ENCODE measurements around the gene DDIT4.

- TF ChIP-seq CTCF (conservative IDR thresholded peaks at IDR 0.05) (no peak), ZFX (IDR thresholded peaks at IDR 0.05) (no peak)
Observed at GRCh38 chr10:72311667-72312066, 37.9 kb downstream of the DDIT4 start.
